ENCODE data around the gene FAF1. TPM values are rescaled to one million over a fixed set of nuclear protein-coding genes. Genes with fewer than 3 reads are reported as not detected.

Gene FAF1
- total and polyA plus RNA-seq, 9 of the 15 experiments (the other 6 are each of a cell fraction or from before 2014, with no cell fraction given) = 48.7 to 225 (median 118) TPM

GRCh38 chr1:50940291-50940690, 19.8 kb downstream of the FAF1 start (continued):
- TF ChIP-seq ZBTB9 (CRISPR knock-in tag; IDR thresholded peaks at IDR 0.05) (no peak), NCOA1 (IDR thresholded peaks at IDR 0.05; ENCODE audit: low read depth) (no peak), HDAC3 (IDR thresholded peaks at IDR 0.05; ENCODE audit: borderline replicate concordance, partially characterized antibody) (no peak)

- ChIA-PET POLR2A (interaction anchor here (0.8 to 2.0 kb wide), 5 partner anchors 9 to 207 kb away, joined by 3 to 7 read pairs (median 3); no protein-coding TSS in a partner anchor), CTCF (ENCODE audit: low intra/inter-chr PET ratio) (no interaction called here)
- WGBS (ENCODE audit: insufficient coverage, low coverage, missing lambda C conversion rate) = 97% methylated on average over 2 of the region's 2 CpGs
Observed at GRCh38 chr1:50936321-50936720, 23.7 kb downstream of the FAF1 start.

More at GRCh38 chr1:50936321-50936720, 23.7 kb downstream of the FAF1 start:
- Histone ChIP-seq H3K9ac (ENCODE audit: insufficient read depth in 1 of 2, low read depth in 2 of 2, low read length in 2 of 2) (no peak overlapping the region), H4K20me1 (replicated peaks; ENCODE audit: control insufficient read depth, insufficient read depth, low read length) (no peaks in the 10 kb centered on the region), H3K27me3 (ENCODE audit: control insufficient read depth in 2 of 2, insufficient read depth in 2 of 2, low read length in 2 of 2) (no peaks in the 10 kb centered on the region), H3K36me3 (ENCODE audit: control insufficient read depth, insufficient read depth, low read length) (peaks cover 29% of the 10 kb centered on the region; the same call in 2 of the 3 replicates), H3K4me1 (replicated peaks in 1 of 2; ENCODE audit: control insufficient read depth in 2 of 2, insufficient read depth in 2 of 2, low read length in 2 of 2) (peaks cover 0 to 3% of the 10 kb centered on the region in 2 experiments; a peak in 1 of 5 replicates), H3K4me2 (ENCODE audit: insufficient read depth, low read length) (no peak overlapping the region), H3K9me1 (ENCODE audit: control insufficient read depth, insufficient read depth, low read length) (no peaks in the 10 kb centered on the region), H3K9me3 (replicated peaks; ENCODE audit: control insufficient read depth, insufficient read depth, low read depth, low read length) (no peaks in the 10 kb centered on the region), H3K79me2 (ENCODE audit: control insufficient read depth, insufficient read depth, low read length) (peaks cover 96% of the 10 kb centered on the region), H3K4me3 (no peak overlapping the region), H2AFZ (ENCODE audit: low read depth, low read length) (no peak overlapping the region), H3K27ac (ENCODE audit: extremely low read depth, low read depth, low read length) (no peak overlapping the region)
- BruUV-seq (replicated peaks) = no TSS peak
- TF ChIP-seq ZC3H8 (IDR thresholded peaks at IDR 0.05) (no peak), PHF20 (IDR thresholded peaks at IDR 0.05; ENCODE audit: partially characterized antibody) (no peak), ZNF134 (CRISPR knock-in tag; conservative IDR thresholded peaks at IDR 0.05) (no peak), MED1 (CRISPR knock-in tag; IDR thresholded peaks at IDR 0.05; ENCODE audit: borderline replicate concordance) (no peak), MECOM (CRISPR knock-in tag; IDR thresholded peaks at IDR 0.05) (no peak)
- in situ Hi-C loops (cut with MboI) = no loop called here
- DNase-seq (ENCODE audit: extremely low read depth in 1 of 4, low spot score in 3 of 4) = no peak
- intact Hi-C loops (cut with micrococcal nuclease) = no loop called here
- no peak for ATAC-seq
- no peak for FAIRE-seq

All from K562 (cell line).